Endothelial cell (in vitro differentiated cells): Measurements from ENCODE around the gene CDH23. TPM values are rescaled to one million over a fixed set of nuclear protein-coding genes. Genes with fewer than 3 reads are reported as not detected.

Source experiments
- DNase-seq: peaks from one replicate; pipeline ENCODE4 v3.0.0; 2021; ENCODE audit warnings: low spot score
- H3K27ac Mint-ChIP-seq: one replicate; pipeline ENCODE4 v1.8.0; 2021; ENCODE audit warnings: mixed read lengths, inconsistent platforms; ENCODE audit not compliant: unreplicated experiment
- H3K27me3 Mint-ChIP-seq: one replicate; pipeline ENCODE4 v1.8.0; 2021; ENCODE audit warnings: mild to moderate bottlenecking, moderate library complexity, mixed read lengths, inconsistent platforms; ENCODE audit not compliant: unreplicated experiment
- H3K36me3 Mint-ChIP-seq: one replicate; pipeline ENCODE4 v1.8.0; 2021; ENCODE audit warnings: mild to moderate bottlenecking, low read depth, mixed read lengths, inconsistent platforms; ENCODE audit not compliant: unreplicated experiment
- H3K4me1 Mint-ChIP-seq: one replicate; pipeline ENCODE4 v1.8.0; 2021; ENCODE audit warnings: mild to moderate bottlenecking, mixed read lengths, inconsistent platforms; ENCODE audit not compliant: unreplicated experiment
- H3K4me3 Mint-ChIP-seq: one replicate; pipeline ENCODE4 v1.8.0; 2021; ENCODE audit warnings: mild to moderate bottlenecking, mixed read lengths, inconsistent platforms; ENCODE audit not compliant: unreplicated experiment
- H3K9me3 Mint-ChIP-seq: one replicate; pipeline ENCODE4 v1.8.0; 2021; ENCODE audit warnings: mixed read lengths, inconsistent platforms; ENCODE audit not compliant: unreplicated experiment
- CTCF ChIP-seq: fragments of 200-600 bp; sonication (generic); IDR thresholded peaks from one replicate; pipeline ENCODE4 v1.5.0; 2021; ENCODE audit warnings: antibody characterized with exemption; ENCODE audit not compliant: unreplicated experiment
- total RNA-seq: library from RNA; stranded (reverse); fragmentation: NEBNext Ultra II Directional; extraction: Animal tissue kit (Norgen Biotek cat#: 25700); gene quantifications from one replicate; pipeline ENCODE4 v1.2.1, GENCODE V29; 2021; ENCODE audit not compliant: unreplicated experiment

The CDH23 gene
- total RNA-seq, 1 donor from 2014 or later: 0.54 TPM

DNA sequence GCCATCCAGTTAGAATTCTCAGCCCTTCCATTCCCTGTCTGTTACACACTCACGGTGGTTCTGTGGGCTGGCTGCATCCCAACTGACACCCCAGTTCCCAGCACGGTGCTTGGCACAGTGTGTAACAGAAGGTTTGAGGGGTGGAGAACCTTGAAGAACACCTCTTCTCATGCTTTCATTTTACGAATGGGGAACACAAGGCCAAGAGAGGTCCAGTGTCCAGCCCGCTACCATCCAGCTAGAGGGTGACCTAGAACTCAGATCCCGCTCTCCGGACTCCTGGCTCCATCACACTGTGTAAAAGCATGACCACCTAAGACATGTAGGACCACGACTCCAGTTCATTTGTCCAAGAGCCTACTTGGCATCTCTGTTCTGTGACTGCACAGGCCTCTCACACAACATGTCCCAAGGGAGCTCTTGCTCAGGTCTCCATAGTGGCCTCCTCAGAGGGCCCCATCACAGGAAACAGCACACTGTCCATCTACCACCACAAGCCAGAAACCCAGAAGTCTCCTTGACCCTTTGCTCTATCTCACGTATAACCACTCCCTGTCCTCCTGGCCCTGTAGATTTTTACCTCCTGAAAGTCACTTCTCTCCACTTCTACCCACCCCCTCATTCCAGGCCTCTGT lies 2.8 kb upstream of the CDH23 start:
- DNase-seq: no peak
- no peaks in the 10 kb centered on the region for H3K36me3 Mint-ChIP-seq
- H3K9me3 Mint-ChIP-seq: no peaks in the 10 kb centered on the region
- no peaks in the 10 kb centered on the region for H3K4me1 Mint-ChIP-seq
- TF ChIP-seq CTCF: no peak
- peaks cover 12% of the 10 kb centered on the region for H3K27me3 Mint-ChIP-seq
- no peak overlapping the region for H3K27ac Mint-ChIP-seq
- no peak overlapping the region for H3K4me3 Mint-ChIP-seq

- H3K27ac Mint-ChIP-seq: no peak overlapping the region
- H3K4me1 Mint-ChIP-seq: no peaks in the 10 kb centered on the region
- H3K4me3 Mint-ChIP-seq: no peak overlapping the region
- TF ChIP-seq CTCF: no peak
- H3K27me3 Mint-ChIP-seq: peaks cover 13% of the 10 kb centered on the region
- no peaks in the 10 kb centered on the region for H3K9me3 Mint-ChIP-seq
- no peak for DNase-seq
- H3K36me3 Mint-ChIP-seq: no peaks in the 10 kb centered on the region
These were observed 1.7 kb upstream of the CDH23 start for GRCh38 chr10:71394926-71395562.

- no peak for DNase-seq
- Mint-ChIP-seq H3K9me3 (no peaks in the 10 kb centered on the region), H3K27me3 (peaks cover 16% of the 10 kb centered on the region), H3K4me3 (no peak overlapping the region), H3K27ac (no peak overlapping the region), H3K4me1 (no peaks in the 10 kb centered on the region), H3K36me3 (no peaks in the 10 kb centered on the region)
- TF ChIP-seq CTCF: peak; percentile 48
These were observed 1.1 kb upstream of the CDH23 start for GRCh38 chr10:71395621-71396020.

GRCh38 chr10:71396084-71396710 lies 523 bp upstream of the CDH23 start:
- H3K4me3 Mint-ChIP-seq: no peak overlapping the region
- H3K4me1 Mint-ChIP-seq: no peaks in the 10 kb centered on the region
- no peak for TF ChIP-seq CTCF
- no peak overlapping the region for H3K27ac Mint-ChIP-seq
- no peaks in the 10 kb centered on the region for H3K9me3 Mint-ChIP-seq
- DNase-seq: peak; percentile 62
- H3K36me3 Mint-ChIP-seq: no peaks in the 10 kb centered on the region
- peaks cover 16% of the 10 kb centered on the region for H3K27me3 Mint-ChIP-seq
